Esophagus (tissue), 2 donors: Measurements from ENCODE around the gene NUDT13. TPM values are rescaled to one million over a fixed set of nuclear protein-coding genes. Genes with fewer than 3 reads are reported as not detected.

Experiments
- H3K27ac ChIP-seq, 2 donors: one replicate each; pipeline ENCODE4 v1.5.1; 2013; ENCODE audit warnings: low read depth in 2 of 2, mild to moderate bottlenecking in 2 of 2, inconsistent platforms in 1 of 2, low read length in 1 of 2, moderate library complexity in 1 of 2
- H3K27me3 ChIP-seq, 2 donors: one replicate each; pipeline ENCODE4 v1.6.1; 2013; ENCODE audit warnings: low read length in 2 of 2, control low read depth in 1 of 2, mild to moderate bottlenecking in 1 of 2; ENCODE audit not compliant: insufficient read depth in 2 of 2, control insufficient read depth in 1 of 2
- H3K36me3 ChIP-seq, 2 donors: one replicate each; pipeline ENCODE4 v1.6.1; 2013; ENCODE audit warnings: low read length in 1 of 2; ENCODE audit not compliant: control insufficient read depth in 2 of 2, insufficient read depth in 2 of 2
- H3K4me1 ChIP-seq, 2 donors: one replicate each; pipeline ENCODE4 v1.6.1; 2013; ENCODE audit warnings: low read length in 1 of 2; ENCODE audit not compliant: control insufficient read depth in 2 of 2, insufficient read depth in 2 of 2
- H3K4me3 ChIP-seq, 2 donors: one replicate each; pipeline ENCODE4 v1.5.1; 2013; ENCODE audit warnings: low read length in 2 of 2, mild to moderate bottlenecking in 2 of 2, low read depth in 1 of 2, moderate library complexity in 1 of 2
- H3K9me3 ChIP-seq, 2 donors: one replicate each; pipeline ENCODE4 v1.6.1; 2013; ENCODE audit warnings: mild to moderate bottlenecking in 2 of 2, low read depth in 1 of 2, low read length in 1 of 2, moderate library complexity in 1 of 2; ENCODE audit not compliant: control insufficient read depth in 2 of 2, insufficient read depth in 1 of 2
- WGBS, 2 donors: extraction: QIAGEN DNeasy Blood & Tissue Kit; methylation state at CpG; one replicate each; pipeline ENCODE4 v1.1.7; 2013; 5-methylcytosine and 5-hydroxymethylcytosine counted together
- polyA plus RNA-seq, 2 donors: library from polyadenylated mRNA; stranded (reverse); fragments of 200-250 nt; gene quantifications; one replicate each; pipeline ENCODE4 v1.2.3, GENCODE V29; 2013
- donor health status: healthy with polysubstance abuse.
- donor health status: Bipolar disorder and iron deficiency.

Gene NUDT13
- polyA plus RNA-seq, 2 donors = 1.3 to 1.8 TPM

GRCh38 chr10:73172867-73173266 lies 62.6 kb downstream of the NUDT13 start:
- H3K27me3 ChIP-seq = no peaks in the 10 kb centered on the region
- no peak overlapping the region for H3K4me3 ChIP-seq
- H3K36me3 ChIP-seq = peaks cover 0 to 3% of the 10 kb centered on the region in 2 donors
- H3K4me1 ChIP-seq = no peaks in the 10 kb centered on the region
- no peaks in the 10 kb centered on the region for H3K9me3 ChIP-seq
- H3K27ac ChIP-seq = no peak overlapping the region

- 94% methylated on average over 1 of the region's 1 CpG for WGBS, 2 donors
These were observed 64.1 kb downstream of the NUDT13 start for GRCh38 chr10:73174148-73174925.

More at GRCh38 chr10:73174148-73174925, 64.1 kb downstream of the NUDT13 start:
- Histone ChIP-seq H3K4me3 (no peak overlapping the region), H3K27me3 (no peaks in the 10 kb centered on the region), H3K4me1 (no peaks in the 10 kb centered on the region), H3K27ac (no peak overlapping the region), H3K36me3 (peaks cover 0 to 3% of the 10 kb centered on the region in 2 donors), H3K9me3 (no peaks in the 10 kb centered on the region)

Other genes with a start within 250 kb of the NUDT13 start
- under 1 TPM in 1 of 2 donors, not detected in 1; 0.04 TPM for gene OIT3, start 216.7 kb upstream of the NUDT13 start, polyA plus RNA-seq
- not detected for gene PLA2G12B, start 155.6 kb upstream of the NUDT13 start, polyA plus RNA-seq
- 1 to 10 TPM; 4.0 to 5.1 TPM for gene P4HA1, start 13.6 kb upstream of the NUDT13 start, polyA plus RNA-seq
- gene ECD, start 57.6 kb downstream of the NUDT13 start, polyA plus RNA-seq = 10 to 100 TPM in 1 of 2 donors, 1 to 10 TPM in 1; 6.7 to 12.7 TPM
- gene FAM149B1, start 57.7 kb downstream of the NUDT13 start, polyA plus RNA-seq = 10 to 100 TPM in 1 of 2 donors, 1 to 10 TPM in 1; 9.4 to 21.7 TPM
- gene DNAJC9, start 136.8 kb downstream of the NUDT13 start, polyA plus RNA-seq = 10 to 100 TPM; 13.7 to 19.0 TPM
- gene MRPS16, start 142.2 kb downstream of the NUDT13 start, polyA plus RNA-seq = 10 to 100 TPM; 41.7 to 60.3 TPM
- 1 to 10 TPM in 1 of 2 donors, under 1 TPM in 1; 0.60 to 1.2 TPM for gene CFAP70, start 248.4 kb downstream of the NUDT13 start, polyA plus RNA-seq